HG03469 (cell line): ENCODE measurements around the gene ASIP.
"Not testable (repeated sequence)": the region's sequence is repeated elsewhere in the genome, so short reads cannot be mapped to it uniquely, and the experiment has no call there.

Experiments used
- ATAC-seq: cut with Tn5 transposase; IDR thresholded peaks from one replicate; pipeline ENCODE4 v1.9.1; 2021; ENCODE audit warnings: mild to moderate bottlenecking, moderate library complexity, moderate number of reproducible peaks; ENCODE audit not compliant: unreplicated experiment

ASIP gene

GRCh38 chr20:34242015-34242414 lies 792 bp downstream of the ASIP start:
- not testable (repeated sequence) for ATAC-seq

- no peak for ATAC-seq
Measured at GRCh38 chr20:34242879-34243278, 1.7 kb downstream of the ASIP start.

GRCh38 chr20:34243377-34243776 lies 2.2 kb downstream of the ASIP start:
- ATAC-seq, result no peak

GRCh38 chr20:34246126-34246626 lies 5.0 kb downstream of the ASIP start:
- ATAC-seq, result no peak

GRCh38 chr20:34249291-34249690 lies 8.1 kb downstream of the ASIP start:
- no peak for ATAC-seq

- ATAC-seq, result no peak
Measured at GRCh38 chr20:34250005-34250404, 8.8 kb downstream of the ASIP start.

GRCh38 chr20:34251619-34252018 lies 10.4 kb downstream of the ASIP start:
- no peak for ATAC-seq

- not testable (repeated sequence) for ATAC-seq
Measured at GRCh38 chr20:34252431-34253086, 11.3 kb downstream of the ASIP start.

GRCh38 chr20:34254979-34255378 lies 13.8 kb downstream of the ASIP start:
- no peak for ATAC-seq

- ATAC-seq, result no peak
Measured at GRCh38 chr20:34256629-34257124, 15.5 kb downstream of the ASIP start.

GRCh38 chr20:34260208-34260942 lies 19.2 kb downstream of the ASIP start:
- ATAC-seq, result no peak

- ATAC-seq, result no peak
Measured at GRCh38 chr20:34262488-34263288, 21.5 kb downstream of the ASIP start.

- ATAC-seq, result not testable (repeated sequence)
Measured at GRCh38 chr20:34263468-34263867, 22.2 kb downstream of the ASIP start.

- ATAC-seq, result no peak
Measured at GRCh38 chr20:34264141-34264540, 22.9 kb downstream of the ASIP start.

GRCh38 chr20:34268145-34268544 lies 26.9 kb downstream of the ASIP start:
- ATAC-seq, result no peak

GRCh38 chr20:34268851-34269636 lies 27.8 kb downstream of the ASIP start:
- no peak for ATAC-seq

- no peak for ATAC-seq
Measured at GRCh38 chr20:34269996-34270627, 28.9 kb downstream of the ASIP start.

- ATAC-seq, result no peak
Measured at GRCh38 chr20:34271956-34272355, 30.7 kb downstream of the ASIP start.

- no peak for ATAC-seq
Measured at GRCh38 chr20:34274694-34275093, 33.5 kb downstream of the ASIP start.

- no peak for ATAC-seq
Measured at GRCh38 chr20:34281177-34281576, 40.0 kb downstream of the ASIP start.
